ENCODE results near the gene FAM118A. TPM values are rescaled to one million over a fixed set of nuclear protein-coding genes. Genes with fewer than 3 reads are reported as not detected.

Gene FAM118A
- total RNA-seq, 1 experiment from 2014 or later = 37.9 TPM

- no peaks in the 10 kb centered on the region for H3K9me3 ChIP-seq (ENCODE audit: control insufficient read depth, low read depth, low read length)
Observed at GRCh38 chr22:45308957-45309421, 745 bp upstream of the FAM118A start.

More at GRCh38 chr22:45308957-45309421, 745 bp upstream of the FAM118A start:
- no peak overlapping the region for H2BK15ac ChIP-seq (ENCODE audit: low read depth, low read length)
- H2AFZ ChIP-seq (ENCODE audit: low read length) = no peak overlapping the region
- peak overlapping the region; percentile 36 for H3K9ac ChIP-seq (ENCODE audit: extremely low read depth, insufficient read length, low read length)
- Mint-ChIP-seq H3K27me3 (ENCODE audit: low read depth) (peaks cover 9% of the 10 kb centered on the region), H3K9me3 (no peaks in the 10 kb centered on the region), H3K4me1 (peaks cover 29 to 35% of the 10 kb centered on the region in 2 experiments), H3K4me3 (peak overlapping the region; percentile 63 to 79), H3K36me3 (ENCODE audit: insufficient read depth in 1 of 3, low read depth in 3 of 3) (peaks cover 4 to 7% (median 6%) of the 10 kb centered on the region in 3 experiments; a peak in 3 of 7 replicates), H3K27ac (peak overlapping the region; percentile 30 to 96 (median 62))
- H2BK12ac ChIP-seq (ENCODE audit: insufficient read length, low read depth, low read length) = no peak overlapping the region
- peaks cover 13% of the 10 kb centered on the region for H3K23me2 ChIP-seq (ENCODE audit: insufficient read length, low read depth, low read length, poor library complexity, severe bottlenecking)
- no peak overlapping the region for H3K27ac ChIP-seq (ENCODE audit: insufficient read length, low read depth, low read length)
- H3K14ac ChIP-seq (ENCODE audit: insufficient read depth, low read length) = peak overlapping the region; percentile 62; the same call in 1 of the 2 replicates
- no peak overlapping the region for H3T11ph ChIP-seq (ENCODE audit: low read length)
- no peak overlapping the region for H4K5ac ChIP-seq (ENCODE audit: insufficient read length, low read depth, low read length)
- H2BK120ac ChIP-seq (ENCODE audit: low read depth, low read length, poor library complexity, severe bottlenecking) = no peak overlapping the region
- no peak overlapping the region for H4K8ac ChIP-seq (replicated peaks; ENCODE audit: insufficient read length, low read depth, low read length)
- H3K4ac ChIP-seq (ENCODE audit: low read depth, low read length) = no peak overlapping the region
- no peaks in the 10 kb centered on the region for H3K79me1 ChIP-seq (ENCODE audit: insufficient read depth, low read depth, low read length, poor library complexity, severe bottlenecking)
- no peak overlapping the region for H4K91ac ChIP-seq (ENCODE audit: insufficient read length, low read depth, low read length)
- H3K4me1 ChIP-seq (ENCODE audit: insufficient read depth, low read length) = peaks cover 4% of the 10 kb centered on the region; the same call in 1 of the 2 replicates
- no CpG with 5 or more reads among the region's 25 CpGs for WGBS (ENCODE audit: extremely low coverage, insufficient read length, low lambda C conversion rate)
- no peak overlapping the region for H2BK5ac ChIP-seq (ENCODE audit: insufficient read length, low read length)
- no peak overlapping the region for H3K56ac ChIP-seq (ENCODE audit: insufficient read length, low read depth, low read length)
- H3K18ac ChIP-seq (ENCODE audit: insufficient read length, low read depth, low read length) = peak overlapping the region; percentile 59
- no peak for TF ChIP-seq CTCF (conservative IDR thresholded peaks at IDR 0.05)
- H3K27me3 ChIP-seq (ENCODE audit: insufficient read depth, low read length) = no peaks in the 10 kb centered on the region
- DNase-seq = no peak
- no peak overlapping the region for H2BK20ac ChIP-seq (ENCODE audit: low read depth, low read length, poor library complexity, severe bottlenecking)
- H4K20me1 ChIP-seq (ENCODE audit: control insufficient read depth, insufficient read depth, insufficient read length) = no peaks in the 10 kb centered on the region
- no peaks in the 10 kb centered on the region; the same call in 1 of the 2 replicates for H3K79me2 ChIP-seq (ENCODE audit: insufficient read depth, low read length)
- H3K23ac ChIP-seq (ENCODE audit: insufficient read length, low read depth, low read length) = no peak overlapping the region
- H3K4me2 ChIP-seq (ENCODE audit: insufficient read depth, insufficient read length, low read length) = peak overlapping the region; percentile 63
- H2AK5ac ChIP-seq (ENCODE audit: insufficient read length, low read length) = no peak overlapping the region
